ENCODE results near the gene EIF4H. TPM values are rescaled to one million over a fixed set of nuclear protein-coding genes. Genes with fewer than 3 reads are reported as not detected.

EIF4H gene
- total RNA-seq, 4 donors from 2014 or later, result 291 to 344 (median 322) TPM

DNA sequence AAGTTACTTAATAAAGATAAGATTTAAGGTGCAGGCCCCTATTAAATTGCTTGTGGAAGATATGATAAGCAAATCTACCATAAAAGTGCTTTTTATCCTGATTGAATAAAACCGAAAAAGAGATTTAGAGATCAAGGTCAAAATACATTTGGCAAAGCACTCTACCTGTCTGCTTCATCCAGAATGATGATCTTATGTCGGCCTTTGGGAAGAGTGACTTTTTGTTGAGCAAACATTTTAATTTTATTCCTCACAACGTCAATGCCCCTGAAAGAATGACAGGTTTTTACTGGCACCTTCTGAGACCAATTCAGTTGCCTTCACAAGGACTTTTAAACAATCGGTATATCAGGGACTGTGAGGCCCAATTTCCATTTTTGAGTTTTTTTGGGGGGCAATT lies 72.3 kb downstream of the EIF4H start:
- peaks cover 0 to 98% of the 10 kb centered on the region in 2 donors for H3K36me3 ChIP-seq
- TF ChIP-seq CTCF (IDR thresholded peaks at IDR 0.05) (no peak), POLR2AphosphoS5 (IDR thresholded peaks at IDR 0.05) (no peak), EP300 (IDR thresholded peaks at IDR 0.05) (no peak), POLR2A (IDR thresholded peaks at IDR 0.05) (no peak)
- ATAC-seq, result no peak

More for the DNA sequence above, 72.3 kb downstream of the EIF4H start:
- Histone ChIP-seq H3K4me3 (no peak overlapping the region), H3K9me3 (no peaks in the 10 kb centered on the region), H3K4me1 (no peaks in the 10 kb centered on the region), H3K27ac (no peak overlapping the region), H3K27me3 (no peaks in the 10 kb centered on the region)
- 70 to 82% methylated on average over 4 of the region's 4 CpGs for WGBS, 2 donors (ENCODE audit: low coverage in 1 of 2)

Small RNA genes within 50 kb of the gene (small RNA-seq; reads per million reads assigned to genes)
- gene MIR590, result 0 to 1.9 (median 0.31) reads per million in 4 donors

Other genes with a start within 250 kb of the EIF4H start
- 100 to 1,000 TPM; 316 to 703 (median 441) TPM for gene ELN, start 146.2 kb upstream of the EIF4H start, total RNA-seq
- gene LIMK1, start 90.6 kb upstream of the EIF4H start, total RNA-seq, result 10 to 100 TPM in 3 of 4 donors, 1 to 10 TPM in 1; 7.2 to 20.6 (median 13.2) TPM
- gene LAT2, start 35.6 kb downstream of the EIF4H start, total RNA-seq, result 1 to 10 TPM; 2.8 to 8.2 (median 4.8) TPM
- 10 to 100 TPM; 11.3 to 12.2 (median 11.3) TPM for gene RFC2, start 80.0 kb downstream of the EIF4H start, total RNA-seq
- gene CLIP2, start 115.1 kb downstream of the EIF4H start, total RNA-seq, result 10 to 100 TPM; 23.0 to 50.7 (median 35.5) TPM